ENCODE results near the gene LRRC74B. TPM values are rescaled to one million over a fixed set of nuclear protein-coding genes. Genes with fewer than 3 reads are reported as not detected.
A peak's percentile ranks its signal among the peaks of the same experiment; 100 is the strongest.

Gene LRRC74B
- total RNA-seq, 4 donors from 2014 or later: 0.14 to 0.18 TPM; not detected in 2

GRCh38 chr22:21022955-21023614, 22.7 kb upstream of the LRRC74B start:
- Histone ChIP-seq H3K4me1 (no peaks in the 10 kb centered on the region), H3K36me3 (no peaks in the 10 kb centered on the region), H3K9me3 (no peaks in the 10 kb centered on the region), H3K4me3 (no peak overlapping the region), H3K27ac (no peak overlapping the region), H3K27me3 (no peaks in the 10 kb centered on the region)
- DNase-seq: no peak
- TF ChIP-seq CTCF (IDR thresholded peaks at IDR 0.05) (no peak), POLR2A (IDR thresholded peaks at IDR 0.05) (no peak)
- intact Hi-C loops (cut with DNase I; ENCODE audit: low total_unique reads): no loop called here

GRCh38 chr22:21025266-21025665, 20.5 kb upstream of the LRRC74B start:
- no peak overlapping the region for H3K4me3 ChIP-seq
- TF ChIP-seq POLR2A (IDR thresholded peaks at IDR 0.05) (no peak), CTCF (IDR thresholded peaks at IDR 0.05) (no peak)
- intact Hi-C loops (cut with DNase I; ENCODE audit: low total_unique reads): no loop called here
- DNase-seq: no peak
- H3K9me3 ChIP-seq: no peaks in the 10 kb centered on the region
- H3K27me3 ChIP-seq: no peaks in the 10 kb centered on the region
- no peaks in the 10 kb centered on the region for H3K36me3 ChIP-seq
- H3K27ac ChIP-seq: no peak overlapping the region
- H3K4me1 ChIP-seq: no peaks in the 10 kb centered on the region

GRCh38 chr22:21025763-21026755, 19.7 kb upstream of the LRRC74B start:
- DNase-seq: no peak
- Histone ChIP-seq H3K27me3 (no peaks in the 10 kb centered on the region), H3K9me3 (no peaks in the 10 kb centered on the region), H3K36me3 (no peaks in the 10 kb centered on the region), H3K4me1 (no peaks in the 10 kb centered on the region), H3K27ac (no peak overlapping the region), H3K4me3 (no peak overlapping the region)
- intact Hi-C loops (cut with DNase I; ENCODE audit: low total_unique reads): no loop called here
- TF ChIP-seq CTCF (IDR thresholded peaks at IDR 0.05): no peak
- no peak for TF ChIP-seq POLR2A (IDR thresholded peaks at IDR 0.05)

GRCh38 chr22:21026783-21027692, 18.7 kb upstream of the LRRC74B start:
- Histone ChIP-seq H3K27me3 (no peaks in the 10 kb centered on the region), H3K36me3 (no peaks in the 10 kb centered on the region), H3K9me3 (no peaks in the 10 kb centered on the region), H3K4me3 (no peak overlapping the region), H3K27ac (no peak overlapping the region), H3K4me1 (peaks cover 0 to 1% of the 10 kb centered on the region in 2 donors)
- DNase-seq: peak in 1 of 2 donors; percentile 37
- intact Hi-C loops (cut with DNase I; ENCODE audit: low total_unique reads): no loop called here
- TF ChIP-seq CTCF (IDR thresholded peaks at IDR 0.05) (no peak), POLR2A (IDR thresholded peaks at IDR 0.05) (no peak)

All from uterus (tissue), 4 donors.